ENCODE results near the gene DGKI.

GRCh38 chr7:137743021-137743420, 103.8 kb downstream of the DGKI start:
- no peak for TF ChIP-seq POLR2A (IDR thresholded peaks at IDR 0.05)
- no peak for TF ChIP-seq CTCF (IDR thresholded peaks at IDR 0.05)
